Tibial nerve (tissue), 4 donors: ENCODE data around the gene DSC3. TPM values are rescaled to one million over a fixed set of nuclear protein-coding genes. Genes with fewer than 3 reads are reported as not detected.
A peak's percentile ranks its signal among the peaks of the same experiment; 100 is the strongest.

Experiments
- DNase-seq, 2 donors: peaks; one replicate each; pipeline ENCODE4 v3.0.0-alpha.2; 2019; ENCODE audit warnings: low spot score in 2 of 2
- H3K27ac ChIP-seq, 4 donors: fragments of 200-600 bp; sonication (generic) in 3 of 4; one replicate each; pipeline ENCODE4 v1.5.1; 2017 to 2019; ENCODE audit warnings: mild to moderate bottlenecking in 1 of 4
- H3K27me3 ChIP-seq, 2 donors: fragments of 200-600 bp; sonication (generic) in 1 of 2; one replicate each; pipeline versions ENCODE4 v1.5.1 to v1.6.0; 2017 to 2019
- H3K36me3 ChIP-seq, 3 donors: fragments of 200-600 bp; sonication (generic); one replicate each; pipeline ENCODE4 v1.5.1; 2018 to 2019
- H3K4me1 ChIP-seq, 4 donors: fragments of 200-600 bp; sonication (generic) in 3 of 4; one replicate each; pipeline ENCODE4 v1.5.1; 2017 to 2019
- H3K4me3 ChIP-seq, 4 donors: fragments of 200-600 bp; sonication (generic) in 3 of 4; one replicate each; pipeline ENCODE4 v1.5.1; 2017 to 2019; ENCODE audit warnings: mild to moderate bottlenecking in 1 of 4, moderate library complexity in 1 of 4
- H3K9me3 ChIP-seq, 4 donors: fragments of 200-600 bp; sonication (generic) in 3 of 4; one replicate each; pipeline ENCODE4 v1.5.1; 2017 to 2019
- CTCF ChIP-seq, 5 experiments: fragments of 200-600 bp in 3 of 5; fragments of 450-650 bp in 2 of 5; sonication (generic) in 3 of 5; IDR thresholded peaks; one replicate each; pipeline ENCODE4 v1.5.1; 2016 to 2019; ENCODE audit warnings: antibody characterized with exemption in 5 of 5, mild to moderate bottlenecking in 3 of 5, moderate library complexity in 2 of 5
- EP300 ChIP-seq, 2 donors: sonication (generic); formaldehyde crosslinking; IDR thresholded peaks; one replicate each; pipeline ENCODE4 v1.6.1; 2017; ENCODE audit warnings: antibody characterized with exemption in 2 of 2, mild to moderate bottlenecking in 1 of 2
- POLR2A ChIP-seq, 2 donors: fragments of 450-650 bp; IDR thresholded peaks; one replicate each; pipeline ENCODE4 v1.6.1; 2017; ENCODE audit warnings: antibody characterized with exemption in 2 of 2, mild to moderate bottlenecking in 2 of 2, moderate library complexity in 2 of 2
- WGBS, 2 donors: methylation state at CpG; one replicate each; pipeline ENCODE4 v1.1.5; 2018; 5-methylcytosine and 5-hydroxymethylcytosine counted together
- total RNA-seq, 4 donors: library from RNA; depleted of rRNA; stranded (reverse); fragments of >200 nt; gene quantifications; one replicate each; pipeline ENCODE4 v1.1.0, GENCODE V29; 2016

The DSC3 gene
- total RNA-seq, 4 donors from 2014 or later: 5.1 to 12.4 (median 8.9) TPM

- Histone ChIP-seq H3K27me3 (peaks cover 0 to 42% of the 10 kb centered on the region in 2 donors), H3K4me1 (peaks cover 0 to 26% (median 0%) of the 10 kb centered on the region in 4 donors), H3K27ac (no peak overlapping the region), H3K36me3 (no peaks in the 10 kb centered on the region), H3K4me3 (no peak overlapping the region), H3K9me3 (no peaks in the 10 kb centered on the region)
- WGBS, 2 donors: 66 to 68% methylated on average over 3 of the region's 3 CpGs
- TF ChIP-seq CTCF (IDR thresholded peaks at IDR 0.05): no peak
- TF ChIP-seq POLR2A (IDR thresholded peaks at IDR 0.05): no peak
- no peak for TF ChIP-seq EP300 (IDR thresholded peaks at IDR 0.05)
- no peak for DNase-seq
Measured at GRCh38 chr18:31044926-31045325, 2.4 kb upstream of the DSC3 start.

GRCh38 chr18:31043709-31044108, 1.2 kb upstream of the DSC3 start:
- Histone ChIP-seq H3K36me3 (no peaks in the 10 kb centered on the region), H3K9me3 (no peaks in the 10 kb centered on the region), H3K27me3 (peaks cover 0 to 53% of the 10 kb centered on the region in 2 donors), H3K4me3 (no peak overlapping the region), H3K4me1 (peaks cover 0 to 26% (median 0%) of the 10 kb centered on the region in 4 donors), H3K27ac (no peak overlapping the region)
- no peak for DNase-seq
- TF ChIP-seq CTCF (IDR thresholded peaks at IDR 0.05) (no peak), EP300 (IDR thresholded peaks at IDR 0.05) (no peak), POLR2A (IDR thresholded peaks at IDR 0.05) (no peak)
- 71 to 78% methylated on average over 7 of the region's 7 CpGs for WGBS, 2 donors

- Histone ChIP-seq H3K4me1 (peaks cover 0 to 26% (median 0%) of the 10 kb centered on the region in 4 donors), H3K27me3 (peaks cover 0 to 54% of the 10 kb centered on the region in 2 donors), H3K9me3 (no peaks in the 10 kb centered on the region), H3K27ac (no peak overlapping the region), H3K36me3 (no peaks in the 10 kb centered on the region), H3K4me3 (peak overlapping the region; percentile 1 to 49 (median 25))
- TF ChIP-seq POLR2A (IDR thresholded peaks at IDR 0.05): no peak
- TF ChIP-seq CTCF (IDR thresholded peaks at IDR 0.05): no peak
- TF ChIP-seq EP300 (IDR thresholded peaks at IDR 0.05): no peak
- 0% methylated on average over 1 to 5 of the region's 17 CpGs for WGBS, 2 donors
- no peak for DNase-seq
Measured at GRCh38 chr18:31042084-31042405, 497 bp downstream of the DSC3 start.

- TF ChIP-seq CTCF (IDR thresholded peaks at IDR 0.05): no peak
- TF ChIP-seq POLR2A (IDR thresholded peaks at IDR 0.05): no peak
- no peak for TF ChIP-seq EP300 (IDR thresholded peaks at IDR 0.05)
- no peaks in the 10 kb centered on the region for H3K36me3 ChIP-seq
- H3K9me3 ChIP-seq: no peaks in the 10 kb centered on the region
- H3K27me3 ChIP-seq: peaks cover 0 to 54% of the 10 kb centered on the region in 2 donors
- DNase-seq: no peak
- H3K4me3 ChIP-seq: peak overlapping the region; percentile 1 to 49 (median 25)
- H3K4me1 ChIP-seq: peaks cover 0 to 26% (median 0%) of the 10 kb centered on the region in 4 donors
- 1% methylated on average over 33 to 47 of the region's 52 CpGs for WGBS, 2 donors
- H3K27ac ChIP-seq: no peak overlapping the region
Measured at GRCh38 chr18:31041271-31042083, 1.1 kb downstream of the DSC3 start.

- no peak for DNase-seq
- TF ChIP-seq EP300 (IDR thresholded peaks at IDR 0.05) (no peak), CTCF (IDR thresholded peaks at IDR 0.05) (no peak), POLR2A (IDR thresholded peaks at IDR 0.05) (no peak)
- 6 to 11% methylated on average over 18 of the region's 18 CpGs for WGBS, 2 donors
- H3K27me3 ChIP-seq: peaks cover 0 to 54% of the 10 kb centered on the region in 2 donors
- no peak overlapping the region for H3K27ac ChIP-seq
- H3K36me3 ChIP-seq: no peaks in the 10 kb centered on the region
- peaks cover 0 to 26% (median 0%) of the 10 kb centered on the region in 4 donors for H3K4me1 ChIP-seq
- peak overlapping the region in 2 of 4 donors; percentile 39 to 49 for H3K4me3 ChIP-seq
- H3K9me3 ChIP-seq: no peaks in the 10 kb centered on the region
Measured at GRCh38 chr18:31040686-31041270, 1.8 kb downstream of the DSC3 start.
